ENCODE measurements around the gene P2RX7.
"Not testable (repeated sequence)": the region's sequence is repeated elsewhere in the genome, so short reads cannot be mapped to it uniquely, and the experiment has no call there.

The P2RX7 gene

DNA sequence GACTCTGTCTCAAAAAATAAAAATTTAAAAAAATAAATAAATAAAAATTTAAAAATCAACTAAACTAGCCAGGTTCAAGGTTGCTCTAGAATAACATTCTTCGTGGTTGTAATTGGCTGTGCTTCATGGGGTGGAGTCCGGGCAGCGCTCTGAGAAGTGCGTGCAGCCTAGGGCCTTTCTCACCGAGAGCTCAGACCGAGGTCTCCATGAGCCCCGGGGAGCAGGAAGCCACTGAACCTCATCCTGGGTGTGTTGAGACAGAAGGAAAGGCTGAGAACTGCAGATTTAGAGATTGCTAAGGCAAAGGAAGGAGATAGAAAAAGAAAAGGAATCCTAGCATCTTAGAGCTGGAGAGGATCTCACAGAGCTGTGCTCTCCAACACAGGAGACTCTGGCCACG lies 91.9 kb downstream of the P2RX7 start:
- no peaks in the 10 kb centered on the region for H3K9me3 ChIP-seq (ENCODE audit: insufficient read depth, low read length)
- H3K36me3 ChIP-seq (ENCODE audit: low read length), result no peaks in the 10 kb centered on the region
- no peak overlapping the region for H2AFZ ChIP-seq (ENCODE audit: low read depth, low read length, severe bottlenecking)
- H3K27me3 ChIP-seq (ENCODE audit: low read length), result no peaks in the 10 kb centered on the region
- H3K27ac ChIP-seq (ENCODE audit: low read depth, low read length), result no peak overlapping the region
- no peaks in the 10 kb centered on the region for H4K20me1 ChIP-seq (ENCODE audit: low read depth, low read length)
- H3K4me3 ChIP-seq (ENCODE audit: insufficient read depth, low read length, poor library complexity, severe bottlenecking), result no peak overlapping the region
- no peaks in the 10 kb centered on the region for H3K9me2 ChIP-seq (replicated peaks; ENCODE audit: insufficient read depth, low read length)
- no peak overlapping the region for H3K4me2 ChIP-seq (ENCODE audit: low read depth, low read length, poor library complexity, severe bottlenecking)
- no peak for TF ChIP-seq EZH2phosphoT487 (conservative IDR thresholded peaks at IDR 0.05; ENCODE audit: low read length)
- TF ChIP-seq, protein P1, sequence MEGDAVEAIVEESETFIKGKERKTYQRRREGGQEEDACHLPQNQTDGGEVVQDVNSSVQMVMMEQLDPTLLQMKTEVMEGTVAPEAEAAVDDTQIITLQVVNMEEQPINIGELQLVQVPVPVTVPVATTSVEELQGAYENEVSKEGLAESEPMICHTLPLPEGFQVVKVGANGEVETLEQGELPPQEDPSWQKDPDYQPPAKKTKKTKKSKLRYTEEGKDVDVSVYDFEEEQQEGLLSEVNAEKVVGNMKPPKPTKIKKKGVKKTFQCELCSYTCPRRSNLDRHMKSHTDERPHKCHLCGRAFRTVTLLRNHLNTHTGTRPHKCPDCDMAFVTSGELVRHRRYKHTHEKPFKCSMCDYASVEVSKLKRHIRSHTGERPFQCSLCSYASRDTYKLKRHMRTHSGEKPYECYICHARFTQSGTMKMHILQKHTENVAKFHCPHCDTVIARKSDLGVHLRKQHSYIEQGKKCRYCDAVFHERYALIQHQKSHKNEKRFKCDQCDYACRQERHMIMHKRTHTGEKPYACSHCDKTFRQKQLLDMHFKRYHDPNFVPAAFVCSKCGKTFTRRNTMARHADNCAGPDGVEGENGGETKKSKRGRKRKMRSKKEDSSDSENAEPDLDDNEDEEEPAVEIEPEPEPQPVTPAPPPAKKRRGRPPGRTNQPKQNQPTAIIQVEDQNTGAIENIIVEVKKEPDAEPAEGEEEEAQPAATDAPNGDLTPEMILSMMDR (IDR thresholded peaks at IDR 0.05; ENCODE audit: insufficient read depth, low read length, poor library complexity, severe bottlenecking), result no peak
- no peaks in the 10 kb centered on the region for H3F3A ChIP-seq (ENCODE audit: insufficient read depth)
- no peak overlapping the region for H3K9ac ChIP-seq (ENCODE audit: low read length)
- no peaks in the 10 kb centered on the region for H3K79me2 ChIP-seq (ENCODE audit: insufficient read depth, low read length)

DNA sequence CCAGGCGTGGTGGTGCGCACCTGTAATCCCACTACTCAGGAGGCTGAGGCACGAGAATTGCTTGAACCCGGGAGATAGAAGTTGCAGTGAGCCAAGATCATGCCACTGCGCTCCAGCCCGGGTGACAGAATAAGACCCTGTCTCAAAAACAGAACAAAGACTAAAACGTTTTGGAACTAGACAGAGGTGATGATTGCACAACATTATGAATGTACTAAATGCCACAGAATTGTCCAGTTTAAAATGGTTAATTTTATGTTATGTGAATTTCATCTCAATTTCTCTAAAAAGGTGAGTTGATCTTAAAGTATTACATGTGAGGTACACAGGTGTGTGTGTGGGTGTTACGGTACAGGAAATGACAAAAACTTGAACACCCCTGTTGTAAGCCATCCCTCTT lies 93.7 kb downstream of the P2RX7 start:
- no peaks in the 10 kb centered on the region for H3F3A ChIP-seq (ENCODE audit: insufficient read depth)
- no peaks in the 10 kb centered on the region for H3K9me2 ChIP-seq (replicated peaks; ENCODE audit: insufficient read depth, low read length)
- H3K27me3 ChIP-seq (ENCODE audit: low read length), result no peaks in the 10 kb centered on the region
- no peak overlapping the region for H3K4me3 ChIP-seq (ENCODE audit: insufficient read depth, low read length, poor library complexity, severe bottlenecking)
- H3K4me2 ChIP-seq (ENCODE audit: low read depth, low read length, poor library complexity, severe bottlenecking), result no peak overlapping the region
- H4K20me1 ChIP-seq (ENCODE audit: low read depth, low read length), result no peaks in the 10 kb centered on the region
- H3K27ac ChIP-seq (ENCODE audit: low read depth, low read length), result no peak overlapping the region
- no peaks in the 10 kb centered on the region for H3K79me2 ChIP-seq (ENCODE audit: insufficient read depth, low read length)
- no peak overlapping the region for H2AFZ ChIP-seq (ENCODE audit: low read depth, low read length, severe bottlenecking)
- no peak overlapping the region for H3K9ac ChIP-seq (ENCODE audit: low read length)
- no peak for TF ChIP-seq EZH2phosphoT487 (conservative IDR thresholded peaks at IDR 0.05; ENCODE audit: low read length)
- TF ChIP-seq, protein P1 (IDR thresholded peaks at IDR 0.05; ENCODE audit: insufficient read depth, low read length, poor library complexity, severe bottlenecking), result no peak
- no peaks in the 10 kb centered on the region for H3K9me3 ChIP-seq (ENCODE audit: insufficient read depth, low read length)
- no peaks in the 10 kb centered on the region for H3K36me3 ChIP-seq (ENCODE audit: low read length)

DNA sequence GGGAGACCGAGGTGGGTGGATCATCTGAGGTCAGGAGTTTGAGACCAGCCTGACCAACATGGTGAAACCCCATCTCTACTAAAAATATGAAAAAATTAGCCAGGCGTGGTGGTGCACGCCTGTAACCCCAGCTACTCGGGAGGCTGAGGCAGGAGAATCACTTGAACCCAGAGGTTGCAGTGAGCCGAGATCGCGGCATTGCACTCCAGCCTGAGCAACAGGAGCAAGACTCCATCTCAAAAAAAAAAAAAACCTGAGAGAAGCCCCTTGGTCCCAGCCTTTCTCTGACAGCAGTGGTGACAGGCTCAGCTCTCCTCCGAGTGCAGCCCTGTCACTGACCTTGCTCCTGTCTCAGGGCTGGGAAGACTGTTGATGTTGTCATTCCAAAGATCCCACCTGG lies 94.2 kb downstream of the P2RX7 start:
- H3F3A ChIP-seq (ENCODE audit: insufficient read depth); H3K9me3 ChIP-seq (ENCODE audit: insufficient read depth, low read length); H3K9me2 ChIP-seq (replicated peaks; ENCODE audit: insufficient read depth, low read length); H3K4me2 ChIP-seq (ENCODE audit: low read depth, low read length, poor library complexity, severe bottlenecking); H3K9ac ChIP-seq (ENCODE audit: low read length); H2AFZ ChIP-seq (ENCODE audit: low read depth, low read length, severe bottlenecking); H3K27me3 ChIP-seq (ENCODE audit: low read length); H3K79me2 ChIP-seq (ENCODE audit: insufficient read depth, low read length); H3K4me3 ChIP-seq (ENCODE audit: insufficient read depth, low read length, poor library complexity, severe bottlenecking); H3K36me3 ChIP-seq (ENCODE audit: low read length); H4K20me1 ChIP-seq (ENCODE audit: low read depth, low read length); H3K27ac ChIP-seq (ENCODE audit: low read depth, low read length): not testable (repeated sequence)

DNA sequence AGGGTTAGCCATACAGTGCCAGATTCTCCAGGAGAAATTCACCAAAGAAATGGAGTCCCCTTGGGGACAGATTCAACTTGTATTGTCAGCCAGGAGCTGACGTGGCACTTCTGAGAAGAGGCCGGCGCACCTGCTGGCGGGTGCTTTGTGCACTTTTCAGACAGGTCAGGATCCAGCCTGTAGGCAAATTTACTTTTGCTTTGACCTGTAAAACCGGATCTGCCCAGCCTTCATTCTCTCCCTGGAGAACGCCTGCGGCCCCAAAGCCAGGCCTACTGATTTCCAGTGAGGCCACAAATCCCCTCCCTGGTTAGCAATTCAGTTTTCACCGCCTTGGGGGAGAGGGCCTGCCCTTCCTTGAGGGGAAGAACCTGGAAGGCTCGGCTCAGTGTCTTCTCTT lies 94.6 kb downstream of the P2RX7 start:
- Histone ChIP-seq H3K4me2 (ENCODE audit: low read depth, low read length, poor library complexity, severe bottlenecking) (no peak overlapping the region), H3K9ac (ENCODE audit: low read length) (no peak overlapping the region)

More for the DNA sequence above, 94.6 kb downstream of the P2RX7 start:
- Histone ChIP-seq H3K27ac (ENCODE audit: low read depth, low read length) (no peak overlapping the region), H2AFZ (ENCODE audit: low read depth, low read length, severe bottlenecking) (no peak overlapping the region), H4K20me1 (ENCODE audit: low read depth, low read length) (no peaks in the 10 kb centered on the region), H3K79me2 (ENCODE audit: insufficient read depth, low read length) (no peaks in the 10 kb centered on the region), H3K9me2 (replicated peaks; ENCODE audit: insufficient read depth, low read length) (no peaks in the 10 kb centered on the region), H3F3A (ENCODE audit: insufficient read depth) (no peaks in the 10 kb centered on the region), H3K9me3 (ENCODE audit: insufficient read depth, low read length) (no peaks in the 10 kb centered on the region), H3K27me3 (ENCODE audit: low read length) (no peaks in the 10 kb centered on the region), H3K36me3 (ENCODE audit: low read length) (no peaks in the 10 kb centered on the region), H3K4me3 (ENCODE audit: insufficient read depth, low read length, poor library complexity, severe bottlenecking) (no peak overlapping the region)
- TF ChIP-seq EZH2phosphoT487 (conservative IDR thresholded peaks at IDR 0.05; ENCODE audit: low read length), result no peak
- TF ChIP-seq, protein P1 (IDR thresholded peaks at IDR 0.05; ENCODE audit: insufficient read depth, low read length, poor library complexity, severe bottlenecking), result no peak
